Renal cortical epithelial cell (primary cell): ENCODE results near the gene DNAJC6. TPM values are rescaled to one million over a fixed set of nuclear protein-coding genes. Genes with fewer than 3 reads are reported as not detected.

Experiments used
- DNase-seq: peaks from one replicate; pipeline ENCODE4 v3.0.0-alpha.2; 2011; ENCODE audit warnings: low read depth
- total RNA-seq: library from RNA; depleted of rRNA; stranded (reverse); fragments of >200 nt; gene quantifications from 2 replicates; pipeline ENCODE4 v1.2.3, GENCODE V29; 2014

The DNAJC6 gene
- total RNA-seq, 1 donor from 2014 or later = 39.9 TPM

DNA sequence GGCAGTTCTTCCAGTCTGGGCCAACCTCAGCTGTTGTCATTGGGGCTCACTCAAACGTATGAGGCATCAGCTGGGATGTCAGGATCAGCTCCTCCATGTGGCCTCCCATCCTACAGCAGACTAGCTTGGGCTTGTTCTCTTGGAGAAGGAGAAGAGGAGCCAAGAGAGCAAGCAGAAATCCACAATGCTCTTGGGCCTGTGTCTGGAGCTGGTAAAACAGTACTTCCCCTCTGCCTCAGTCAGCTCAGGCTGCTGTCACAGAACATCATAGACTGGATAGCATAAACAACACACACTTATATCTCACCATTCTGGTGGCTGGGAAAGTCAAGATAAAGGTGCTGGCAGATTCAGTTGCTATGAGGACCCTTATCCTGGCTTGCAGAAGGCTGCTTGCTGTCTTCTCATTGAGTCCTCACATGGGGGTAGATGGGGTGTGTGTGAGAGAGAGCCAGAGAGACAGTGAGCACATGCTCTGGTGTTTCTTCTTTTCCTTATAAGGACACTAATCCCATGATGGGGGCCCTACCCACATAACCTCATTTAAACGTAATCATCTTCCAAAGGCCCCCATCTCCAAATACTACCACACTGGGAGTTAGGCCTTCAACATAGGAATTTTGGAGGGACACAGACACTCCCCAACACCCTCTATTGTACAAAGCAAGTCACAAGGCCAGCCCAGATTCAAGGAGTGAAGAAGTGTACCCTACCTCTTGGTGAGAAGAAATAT is 16.3 kb upstream of the DNAJC6 start:
- DNase-seq = no peak

DNA sequence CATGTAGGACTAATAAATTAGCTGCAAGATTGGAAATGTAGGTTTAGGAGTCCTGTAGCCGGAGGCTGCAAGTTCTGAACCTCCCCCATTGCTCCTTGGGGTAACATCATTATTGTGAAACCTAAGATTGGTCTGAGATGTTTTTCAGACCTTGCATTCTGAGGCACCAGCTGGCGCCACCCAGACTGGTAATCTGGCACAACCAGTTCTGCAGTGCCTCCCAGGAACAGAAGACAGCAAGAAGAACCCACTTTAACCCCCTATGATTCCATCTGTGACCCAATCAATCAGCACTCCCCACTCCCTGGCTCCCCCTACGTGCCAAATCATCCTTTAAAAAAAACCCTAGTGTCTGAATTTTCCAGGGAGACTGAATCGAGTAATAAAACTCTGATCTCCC is 11.6 kb upstream of the DNAJC6 start:
- DNase-seq = no peak

DNA sequence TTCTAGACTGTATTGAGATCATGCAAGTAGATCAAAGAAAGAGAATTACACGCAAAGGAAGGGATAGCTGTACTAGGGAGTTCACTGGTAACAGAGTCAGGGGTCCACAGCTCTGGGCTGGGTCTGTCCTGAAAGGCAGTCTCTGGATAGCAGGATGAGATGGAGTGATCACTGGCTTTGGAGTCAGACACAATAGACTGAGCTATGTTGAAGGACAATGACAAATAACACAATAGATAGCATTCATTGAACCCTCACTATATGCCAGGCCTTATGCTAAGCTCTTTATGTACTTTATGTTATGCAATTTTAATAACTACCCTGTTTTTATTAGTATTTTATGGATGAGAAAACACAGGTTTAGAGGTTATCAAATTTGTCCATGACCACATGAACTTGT is 10.0 kb upstream of the DNAJC6 start:
- DNase-seq = no peak

DNA sequence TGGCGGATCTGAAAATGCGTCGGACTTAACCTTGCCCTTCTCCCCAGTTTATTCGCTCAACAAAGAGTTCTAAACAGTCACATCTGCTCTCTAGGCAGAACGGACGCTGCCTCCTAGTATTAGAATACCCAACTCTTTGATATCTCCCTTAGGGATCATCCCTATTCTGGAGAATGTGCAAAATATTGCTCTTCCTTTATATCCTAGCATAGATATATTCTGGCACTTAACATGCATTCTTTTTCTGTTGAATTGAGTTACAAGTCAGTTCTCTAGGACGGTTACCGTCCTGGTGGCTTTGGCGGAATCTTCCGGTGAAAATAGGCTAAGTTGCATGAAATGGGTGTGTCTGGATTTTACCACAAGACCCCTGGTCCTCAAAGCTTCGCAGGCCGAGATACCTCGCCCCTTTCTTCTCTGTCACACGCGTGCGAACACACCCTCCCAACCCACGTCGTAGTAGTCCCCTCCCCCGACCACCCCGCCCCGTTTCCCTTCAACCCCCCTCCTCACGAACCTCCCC is 501 bp upstream of the DNAJC6 start:
- DNase-seq = no peak

DNA sequence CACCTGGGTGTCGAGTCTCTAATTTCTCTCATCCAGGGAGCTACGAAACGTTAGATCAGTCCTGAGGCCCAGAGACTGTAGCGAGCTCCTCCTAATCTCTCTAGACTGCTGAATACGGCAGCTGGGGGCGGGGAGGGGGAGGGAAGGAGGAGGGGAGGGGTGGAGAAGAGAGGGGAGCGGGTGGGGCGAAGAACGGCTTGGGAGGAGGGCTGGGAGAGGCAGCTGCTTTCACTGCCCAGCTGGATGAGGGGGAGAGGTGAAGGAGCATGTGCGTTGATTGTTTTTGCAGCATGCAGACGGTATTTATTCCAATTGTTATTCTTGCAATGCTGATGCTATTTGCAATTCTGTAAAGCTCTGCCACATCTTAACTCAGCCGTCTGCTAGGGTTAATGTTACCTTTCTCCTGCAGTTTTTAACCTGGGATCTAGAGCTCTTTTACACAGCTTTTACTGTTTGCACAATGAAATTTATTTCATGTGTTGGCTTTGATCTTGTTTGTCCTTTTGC is 790 bp downstream of the DNAJC6 start:
- no peak for DNase-seq

DNA sequence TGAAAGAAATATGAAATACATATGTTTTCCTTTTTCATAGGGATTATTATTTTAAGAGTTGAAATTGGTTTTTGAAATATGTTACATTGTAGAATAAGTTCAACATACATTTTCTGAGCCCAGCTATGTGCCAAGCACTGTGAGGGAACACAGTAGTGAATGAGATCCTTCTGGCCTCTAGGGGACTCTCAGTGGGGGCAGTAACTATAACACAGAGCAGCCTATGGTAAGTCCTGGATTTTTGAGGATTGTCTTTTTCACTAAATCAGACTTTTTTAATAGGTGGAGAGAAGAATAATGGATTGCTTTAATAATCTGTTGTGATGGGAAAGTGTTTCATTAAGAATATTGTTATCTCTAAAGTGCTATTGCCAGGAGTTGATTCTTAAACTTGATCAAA is 2.4 kb downstream of the DNAJC6 start:
- no peak for DNase-seq

DNA sequence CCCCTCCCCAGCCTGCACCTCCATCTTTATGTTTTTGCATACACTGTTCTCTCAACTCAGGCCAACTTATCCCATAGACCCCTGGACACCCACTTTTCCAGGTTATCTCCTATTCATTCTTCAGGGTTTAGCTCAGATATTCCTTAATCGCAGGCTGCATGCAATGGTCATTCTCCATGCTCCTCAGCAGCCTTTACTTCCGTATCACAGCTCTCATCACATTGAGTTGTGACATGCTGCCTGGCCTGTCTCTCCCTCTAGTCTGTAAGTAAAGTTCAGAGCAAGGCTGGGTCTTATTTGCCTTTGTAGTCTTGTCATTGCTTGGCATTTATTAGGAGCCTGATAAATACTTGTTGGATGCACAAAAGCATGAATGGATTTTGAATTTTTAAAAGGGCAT is 6.9 kb downstream of the DNAJC6 start:
- no peak for DNase-seq

DNA sequence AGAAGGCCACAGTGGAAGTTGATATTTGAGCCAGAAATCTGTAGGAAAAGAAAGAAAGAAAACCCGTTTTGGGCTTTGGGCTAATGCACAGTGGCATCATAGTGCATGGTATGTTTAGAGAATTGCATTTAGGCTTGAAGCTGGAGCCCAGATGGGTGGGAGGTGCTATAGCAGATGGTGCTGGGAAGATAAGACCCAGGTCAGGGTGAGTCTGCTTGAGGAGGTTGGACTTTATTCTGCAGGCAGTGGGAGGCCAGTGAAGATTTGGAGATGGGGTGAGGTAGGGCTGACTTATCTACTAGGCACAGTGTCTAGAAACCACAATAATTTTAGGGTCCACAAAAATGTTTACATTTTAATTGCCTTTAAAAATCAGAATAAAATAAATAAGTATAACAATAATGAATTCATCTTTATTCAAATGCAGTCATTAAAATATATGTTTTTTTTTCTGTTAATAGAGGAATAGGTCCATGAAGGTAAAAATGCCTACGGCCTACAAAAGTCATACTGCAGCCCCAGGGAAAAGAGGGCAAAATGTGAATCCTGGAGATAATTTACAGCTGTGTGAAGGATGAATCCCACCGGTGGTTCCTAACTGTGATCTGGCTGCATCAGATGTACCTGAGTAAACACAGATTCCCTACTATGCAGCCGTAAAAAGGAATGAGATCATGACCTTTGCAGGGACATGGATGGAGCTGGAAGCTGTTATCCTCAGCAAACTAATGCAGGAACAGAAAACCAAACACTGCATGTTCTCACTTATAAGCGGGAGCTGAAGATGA is 8.7 kb downstream of the DNAJC6 start:
- DNase-seq = no peak

DNA sequence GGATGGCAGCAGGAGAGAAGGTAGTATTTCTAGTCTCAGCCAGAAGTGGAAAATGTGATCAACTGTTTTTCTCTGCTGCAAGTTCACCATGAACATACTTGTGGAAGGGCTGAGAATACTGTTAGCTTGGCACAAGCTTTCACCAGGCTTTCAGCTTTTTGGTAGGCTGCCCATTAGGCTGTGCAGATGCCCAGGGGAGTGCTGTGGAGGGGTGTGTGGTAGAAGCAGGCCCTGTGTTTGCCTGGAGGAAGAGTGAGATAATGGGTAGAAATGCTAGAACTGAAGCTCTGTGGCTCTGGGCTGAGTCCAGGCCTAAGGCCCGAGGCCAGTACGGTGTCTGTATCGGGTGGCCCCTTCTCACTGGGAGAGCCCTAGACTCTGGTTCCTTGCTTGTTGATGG is 9.8 kb downstream of the DNAJC6 start:
- DNase-seq = no peak

DNA sequence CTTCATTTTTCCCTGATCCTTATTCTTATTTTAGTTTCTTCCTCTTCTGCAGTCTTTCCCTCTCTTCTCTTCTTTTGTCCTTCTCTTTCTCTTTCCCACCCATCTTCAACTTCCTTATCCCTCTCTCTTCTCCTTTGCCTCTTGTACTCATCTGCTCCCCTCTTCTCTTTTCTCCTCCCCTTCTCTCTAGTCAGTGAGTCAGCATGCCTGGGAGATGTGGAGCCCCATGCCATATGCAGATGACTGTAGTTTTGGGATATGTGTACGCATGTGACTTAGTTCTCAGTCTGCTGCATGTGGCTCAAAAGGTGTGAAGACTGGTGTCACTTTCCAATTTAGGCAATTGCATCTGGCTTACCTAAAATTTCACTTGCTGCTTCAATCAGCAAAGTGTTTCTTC is 10.4 kb downstream of the DNAJC6 start:
- DNase-seq = no peak

DNA sequence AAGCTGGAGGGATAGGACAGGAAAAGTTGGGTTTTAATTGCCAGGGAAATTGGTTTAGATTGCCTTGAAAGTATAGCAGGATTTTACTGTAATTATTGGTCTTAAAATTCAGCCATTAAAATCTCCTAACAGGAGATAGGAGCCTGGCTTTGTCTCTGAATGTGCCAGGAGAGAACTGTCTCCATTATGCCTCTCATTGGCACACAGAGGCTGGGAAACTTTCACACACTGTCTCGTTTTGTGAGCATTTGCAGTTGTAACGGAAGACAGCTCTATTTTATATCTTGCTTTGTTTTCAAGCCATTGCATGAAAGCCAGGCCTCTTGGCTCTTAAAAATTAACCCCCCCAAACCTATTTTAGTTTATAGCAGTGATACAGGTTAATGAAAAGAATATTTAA is 12.5 kb downstream of the DNAJC6 start:
- no peak for DNase-seq

DNA sequence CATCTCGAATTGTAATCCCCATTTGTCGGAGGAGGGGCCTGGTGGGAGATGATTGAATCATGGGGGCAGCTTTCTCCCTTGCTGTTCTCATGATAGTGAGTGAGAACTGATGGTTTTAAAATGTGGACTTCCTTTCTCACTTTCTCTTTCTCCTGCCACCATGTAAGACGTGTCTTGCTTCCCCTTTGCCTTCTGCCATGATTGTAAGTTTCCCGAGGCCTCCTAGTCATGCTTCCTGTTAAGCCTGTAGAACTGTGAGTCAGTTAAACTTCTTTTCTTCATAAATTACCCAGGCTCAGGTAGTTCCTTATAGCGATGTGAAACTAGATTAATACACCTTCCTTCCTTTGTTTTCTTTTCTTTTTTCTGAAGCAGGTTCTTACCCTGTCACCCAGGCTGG is 13.9 kb downstream of the DNAJC6 start:
- DNase-seq = no peak

DNA sequence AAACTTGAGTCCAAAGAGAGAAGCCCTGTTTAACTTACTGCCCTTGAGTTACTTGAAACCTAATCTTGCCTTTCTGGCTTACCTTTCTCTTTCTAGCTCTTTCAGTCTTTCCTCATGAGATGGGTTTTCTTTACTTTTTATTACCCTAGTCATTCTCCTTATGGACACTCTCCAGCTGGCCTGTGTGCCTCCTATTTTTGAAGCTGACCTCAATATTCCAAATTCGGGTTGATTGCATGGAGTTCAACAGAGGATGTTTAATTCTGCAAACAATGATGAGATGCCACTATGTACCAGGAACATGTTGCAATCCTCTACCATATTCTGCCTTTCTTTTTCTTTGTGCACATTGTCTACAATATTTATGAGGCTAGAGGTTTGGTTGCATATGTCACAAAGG is 20.7 kb downstream of the DNAJC6 start:
- no peak for DNase-seq

DNA sequence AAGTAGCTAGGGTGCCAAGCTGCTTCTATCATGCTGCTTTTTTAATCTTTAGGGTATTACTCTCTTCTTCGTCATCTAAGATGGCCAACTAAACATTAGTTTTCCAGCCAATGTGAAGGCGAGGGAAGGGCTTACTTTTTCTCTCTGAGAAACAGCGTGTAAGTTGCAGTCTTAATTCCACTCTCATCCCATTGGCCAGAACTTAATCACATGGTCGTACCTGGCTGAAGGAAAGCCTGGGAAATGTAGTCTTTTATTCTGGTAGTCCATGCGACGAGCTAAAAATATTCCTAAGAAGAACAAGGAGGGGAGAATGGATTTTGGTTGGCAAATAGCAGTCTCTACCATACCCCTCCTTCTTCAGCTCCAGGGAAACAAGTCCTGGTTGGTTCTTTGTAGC is 21.5 kb downstream of the DNAJC6 start:
- DNase-seq = no peak

DNA sequence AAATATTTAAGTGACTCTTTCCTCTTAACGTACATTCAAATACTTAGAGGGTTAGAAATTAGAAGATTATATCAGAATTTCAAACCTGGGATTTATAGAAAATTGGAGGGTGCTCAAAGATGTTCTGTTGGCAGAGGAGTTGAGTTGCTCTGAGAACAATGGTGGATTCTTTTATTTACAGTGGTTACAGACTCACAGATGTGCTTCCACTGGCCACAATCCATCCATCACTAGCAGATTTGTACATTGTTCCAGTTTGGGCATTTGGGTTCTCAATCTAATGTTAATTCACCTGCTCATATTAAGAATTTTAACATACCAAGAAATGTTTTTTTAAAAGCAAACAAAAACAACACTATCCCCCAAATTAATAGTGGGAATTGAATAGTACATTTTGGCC is 23.5 kb downstream of the DNAJC6 start:
- no peak for DNase-seq

DNA sequence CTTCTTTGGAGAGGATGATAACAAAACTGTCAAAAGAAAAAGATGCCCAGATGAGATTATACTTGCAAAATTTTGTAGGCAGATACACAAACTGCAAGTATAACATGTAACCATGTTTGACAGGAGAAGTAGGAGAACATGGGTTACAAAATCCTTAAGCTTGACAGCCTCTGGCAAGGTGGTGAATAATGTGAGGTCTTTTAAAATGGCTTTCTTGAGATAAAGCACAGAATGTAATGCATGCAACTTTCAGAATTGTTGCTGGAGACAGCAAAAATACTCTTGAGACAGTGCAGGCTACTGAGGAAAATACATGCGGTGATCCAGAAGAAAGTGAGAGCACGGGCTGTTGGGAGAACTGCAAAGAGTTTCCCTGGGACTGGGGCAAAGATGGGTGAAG is 24.7 kb downstream of the DNAJC6 start:
- no peak for DNase-seq

DNA sequence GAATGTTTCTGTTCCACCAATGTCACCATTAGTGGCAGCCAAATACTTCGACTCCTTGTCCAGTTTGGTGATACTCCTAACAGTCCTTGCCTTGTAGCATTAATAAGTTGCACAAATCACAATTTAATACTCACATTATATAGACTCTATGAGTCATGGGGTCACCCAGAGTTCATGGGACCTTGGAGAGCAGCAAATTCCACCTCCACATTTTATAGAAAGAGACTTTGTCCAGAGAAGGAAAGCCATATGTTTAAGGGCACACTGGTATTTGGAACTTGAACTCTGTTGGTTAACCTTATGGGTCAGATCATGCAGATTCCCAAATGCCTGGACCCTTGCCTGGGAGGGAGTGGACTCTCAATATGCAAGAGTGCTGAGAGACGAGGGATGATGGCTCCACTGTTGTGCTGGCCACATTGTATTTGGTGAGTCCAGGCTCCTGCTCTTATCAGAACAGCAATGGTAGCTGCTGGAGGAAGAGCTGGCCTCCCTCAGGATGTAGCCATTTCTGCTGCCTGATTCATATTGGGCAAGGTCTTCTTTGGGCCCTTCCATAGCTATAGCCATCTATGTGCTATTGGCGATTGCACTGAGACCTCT is 30.6 kb downstream of the DNAJC6 start:
- peak; percentile 7 for DNase-seq

DNA sequence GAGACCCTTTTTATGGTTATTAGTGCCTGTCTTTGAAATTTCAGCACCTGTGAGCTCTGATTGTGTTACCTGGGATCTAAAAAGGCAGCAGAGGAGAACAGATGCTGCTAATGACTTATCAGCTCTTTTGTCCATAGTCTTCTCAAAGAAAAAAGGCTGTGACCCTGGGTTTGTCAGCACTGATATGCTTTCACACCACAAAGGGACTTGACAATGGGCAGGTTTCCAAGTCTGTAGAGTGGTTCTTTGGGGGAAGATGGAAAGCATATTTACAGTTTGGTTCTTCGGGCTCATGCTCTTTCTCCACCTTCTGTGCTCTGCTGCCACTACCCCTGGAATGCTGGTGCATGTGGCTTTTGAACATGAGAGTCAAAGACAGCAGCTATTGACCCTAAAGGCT is 32.0 kb downstream of the DNAJC6 start:
- no peak for DNase-seq

DNA sequence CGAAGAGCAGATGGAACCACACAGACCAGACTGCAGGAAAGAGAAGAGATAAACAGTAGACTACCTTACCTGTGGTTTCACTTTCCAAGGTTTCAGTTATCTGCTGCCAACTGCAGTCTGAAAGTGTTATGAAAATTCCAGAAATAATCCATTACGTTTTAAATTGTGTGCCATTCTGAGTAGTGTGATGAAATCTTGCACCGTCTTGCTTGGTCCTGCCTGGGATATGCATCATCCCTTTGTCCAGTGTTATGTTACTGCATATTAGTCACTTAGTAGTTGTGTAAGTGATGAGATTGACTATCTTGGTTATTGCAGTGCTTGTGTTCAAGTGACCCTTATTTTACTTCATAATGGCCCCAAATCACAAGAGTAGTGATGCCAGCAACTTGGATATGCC is 33.9 kb downstream of the DNAJC6 start:
- peak; percentile 51 for DNase-seq

DNA sequence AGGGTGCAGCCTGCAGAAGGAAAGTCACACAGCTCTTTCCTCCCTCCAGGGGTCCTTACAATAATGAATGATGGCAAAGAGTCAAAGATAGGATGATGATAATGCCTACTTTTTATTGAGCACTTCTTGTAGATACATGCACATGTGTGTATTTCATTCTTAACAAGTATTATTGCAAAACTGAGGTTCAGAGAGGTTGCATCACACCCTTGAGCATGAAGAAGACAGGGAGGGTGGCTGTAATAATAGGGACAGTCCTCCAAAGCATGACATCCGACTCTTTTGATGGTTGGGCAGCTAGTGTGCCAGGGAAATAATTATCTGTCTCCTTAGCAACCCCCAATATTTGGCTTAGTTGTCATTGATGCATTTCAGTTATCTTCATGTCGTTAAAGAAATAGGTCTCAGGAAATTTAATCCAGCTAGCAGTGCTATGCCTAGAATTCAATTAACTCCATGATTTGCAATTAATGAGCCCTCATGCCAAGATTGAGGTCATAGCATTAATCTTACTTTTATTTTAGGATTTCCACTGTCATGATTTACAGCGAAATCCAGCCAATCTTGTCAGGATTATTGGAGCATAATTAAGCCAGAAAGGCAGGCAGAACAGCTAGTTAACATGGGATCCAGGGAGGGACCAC is 35.0 kb downstream of the DNAJC6 start:
- DNase-seq = no peak

DNA sequence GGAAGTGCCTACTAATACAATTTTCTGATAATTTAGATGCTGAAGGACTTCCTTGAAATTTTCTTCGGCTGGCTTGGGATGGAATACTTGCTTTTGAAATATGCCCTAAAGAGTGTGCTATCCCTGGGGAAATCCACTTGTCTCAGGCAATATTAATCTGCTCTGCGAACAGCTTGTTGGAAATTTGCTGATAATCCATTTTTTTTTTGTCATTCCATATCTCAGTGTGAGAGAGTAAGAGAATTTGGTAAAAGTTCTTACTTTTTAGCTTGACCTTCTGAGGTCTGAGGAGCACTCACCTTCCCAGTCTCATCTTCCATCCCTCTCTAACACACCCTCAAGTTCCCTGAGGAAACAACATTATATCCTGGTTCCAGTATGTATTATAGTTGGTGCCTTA is 36.8 kb downstream of the DNAJC6 start:
- DNase-seq = no peak

DNA sequence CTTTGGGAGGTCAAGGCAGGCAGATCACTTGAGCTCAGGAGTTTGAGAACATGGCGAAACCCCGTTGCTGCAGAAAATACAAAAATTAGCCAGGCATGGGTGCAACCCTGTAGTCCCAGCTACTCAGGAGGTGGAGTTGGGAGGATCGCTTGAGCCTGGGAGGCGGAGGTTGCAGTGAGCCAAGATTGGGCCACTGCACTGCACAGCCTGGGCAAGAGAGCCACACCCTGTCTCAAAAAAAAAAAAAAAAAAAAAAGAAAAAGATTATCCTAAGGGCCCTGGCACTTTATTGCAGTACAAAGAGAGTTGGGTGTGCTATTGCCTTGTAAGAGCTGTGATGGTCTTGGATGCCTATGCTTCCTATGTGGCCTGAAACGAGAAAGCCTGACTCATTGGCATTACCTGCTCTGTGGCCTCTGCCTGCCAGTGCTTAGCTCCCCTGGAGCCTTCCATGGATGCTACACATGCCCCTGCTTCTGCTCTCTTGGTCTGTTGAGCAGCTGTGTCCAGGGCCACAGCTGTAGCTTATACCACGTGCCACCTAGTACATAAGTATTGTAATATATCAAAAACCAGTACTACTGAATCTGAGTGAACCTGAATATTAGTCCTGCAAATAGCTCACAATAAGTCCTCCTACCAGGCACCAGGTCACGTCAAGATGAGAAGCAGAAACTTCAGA is 45.8 kb downstream of the DNAJC6 start:
- no peak for DNase-seq
